Astrocyte (in vitro differentiated cells and primary cell): ENCODE data around the gene GLB1L.

ENCODE experiments used
- EZH2 ChIP-seq: IDR thresholded peaks from 2 replicates; pipeline ENCODE4 v1.6.1; 2012; ENCODE audit warnings: mild to moderate bottlenecking, low read length, inconsistent platforms; ENCODE audit not compliant: insufficient read depth
- TF ChIP-seq, protein P1 (sequence below): IDR thresholded peaks from 2 replicates; pipeline ENCODE4 v1.5.1; 2011; ENCODE audit warnings: low read depth, mild to moderate bottlenecking, inconsistent platforms, low read length, moderate library complexity; ENCODE audit not compliant: insufficient read depth

DNA sequence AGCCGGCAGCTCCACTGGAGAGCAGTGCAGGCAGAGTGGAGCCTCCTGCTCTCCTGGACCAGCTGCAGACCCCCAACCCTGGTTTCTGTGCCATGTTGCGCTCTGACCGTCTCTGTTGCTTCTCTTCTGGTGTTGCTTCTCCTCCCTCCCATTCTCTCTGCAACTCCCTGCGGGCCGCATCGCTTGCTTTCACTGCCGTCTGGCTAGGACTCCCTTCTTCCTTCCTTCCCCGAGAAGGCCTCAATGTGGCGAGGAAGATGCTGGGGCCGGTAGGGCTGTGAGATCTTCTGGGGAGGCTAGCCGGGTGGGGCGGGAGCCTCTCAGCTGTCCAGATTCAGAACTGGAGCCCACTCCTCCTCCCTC is 40.1 kb upstream of the GLB1L start:
- TF ChIP-seq, protein P1, sequence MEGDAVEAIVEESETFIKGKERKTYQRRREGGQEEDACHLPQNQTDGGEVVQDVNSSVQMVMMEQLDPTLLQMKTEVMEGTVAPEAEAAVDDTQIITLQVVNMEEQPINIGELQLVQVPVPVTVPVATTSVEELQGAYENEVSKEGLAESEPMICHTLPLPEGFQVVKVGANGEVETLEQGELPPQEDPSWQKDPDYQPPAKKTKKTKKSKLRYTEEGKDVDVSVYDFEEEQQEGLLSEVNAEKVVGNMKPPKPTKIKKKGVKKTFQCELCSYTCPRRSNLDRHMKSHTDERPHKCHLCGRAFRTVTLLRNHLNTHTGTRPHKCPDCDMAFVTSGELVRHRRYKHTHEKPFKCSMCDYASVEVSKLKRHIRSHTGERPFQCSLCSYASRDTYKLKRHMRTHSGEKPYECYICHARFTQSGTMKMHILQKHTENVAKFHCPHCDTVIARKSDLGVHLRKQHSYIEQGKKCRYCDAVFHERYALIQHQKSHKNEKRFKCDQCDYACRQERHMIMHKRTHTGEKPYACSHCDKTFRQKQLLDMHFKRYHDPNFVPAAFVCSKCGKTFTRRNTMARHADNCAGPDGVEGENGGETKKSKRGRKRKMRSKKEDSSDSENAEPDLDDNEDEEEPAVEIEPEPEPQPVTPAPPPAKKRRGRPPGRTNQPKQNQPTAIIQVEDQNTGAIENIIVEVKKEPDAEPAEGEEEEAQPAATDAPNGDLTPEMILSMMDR: no peak
- TF ChIP-seq EZH2: no peak
